MM.1S (cell line): ENCODE data around the gene KRTAP12-3.
"Not testable (repeated sequence)": the region's sequence is repeated elsewhere in the genome, so short reads cannot be mapped to it uniquely, and the experiment has no call there.

Experiments used
- DNase-seq: peaks from one replicate; pipeline ENCODE4 v3.0.0-alpha.2; 2015
- H2AFZ ChIP-seq: fragments of 300-600 bp; sonication (generic); 2 replicates; pipeline ENCODE4 v1.6.0; 2016; ENCODE audit warnings: antibody characterized with exemption, low read length
- H3F3A ChIP-seq: fragments of 300-600 bp; sonication (generic); 2 replicates; pipeline ENCODE4 v1.6.1; 2016; ENCODE audit warnings: mild to moderate bottlenecking, antibody characterized with exemption, low read length, moderate library complexity, mixed read lengths; ENCODE audit not compliant: insufficient read depth
- H3K27ac ChIP-seq: fragments of 300-600 bp; sonication (generic); 2 replicates; pipeline ENCODE4 v1.5.1; 2016; ENCODE audit warnings: mild to moderate bottlenecking, low read length
- H3K27me3 ChIP-seq: fragments of 300-600 bp; sonication (generic); replicated peaks from 2 replicates; pipeline ENCODE4 v1.6.0; 2016; ENCODE audit warnings: low read length; ENCODE audit not compliant: insufficient read depth
- H3K36me3 ChIP-seq: fragments of 300-600 bp; sonication (generic); replicated peaks from 2 replicates; pipeline ENCODE4 v1.6.1; 2016; ENCODE audit warnings: mild to moderate bottlenecking, low read length, mixed read lengths; ENCODE audit not compliant: insufficient read depth
- H3K4me1 ChIP-seq: fragments of 300-600 bp; sonication (generic); 2 replicates; pipeline ENCODE4 v1.6.1; 2016; ENCODE audit warnings: low read length, mixed read lengths
- H3K4me2 ChIP-seq: fragments of 300-600 bp; sonication (generic); 2 replicates; pipeline ENCODE4 v1.6.0; 2016; ENCODE audit warnings: low read depth, low read length
- H3K4me3 ChIP-seq: fragments of 300-600 bp; sonication (generic); 2 replicates; pipeline ENCODE4 v1.5.1; 2016; ENCODE audit warnings: low read length, mixed read lengths
- H3K79me2 ChIP-seq: fragments of 300-600 bp; sonication (generic); 2 replicates; pipeline ENCODE4 v1.6.1; 2016; ENCODE audit warnings: mixed run types, low read length, mixed read lengths
- H3K9ac ChIP-seq: fragments of 300-600 bp; sonication (generic); 2 replicates; pipeline ENCODE4 v1.6.1; 2016; ENCODE audit warnings: low read length, mixed read lengths
- H3K9me2 ChIP-seq: fragments of 300-600 bp; sonication (generic); replicated peaks from 2 replicates; pipeline ENCODE4 v1.6.1; 2016; ENCODE audit warnings: mild to moderate bottlenecking, low read length, mixed read lengths; ENCODE audit not compliant: insufficient read depth
- H3K9me3 ChIP-seq: fragments of 300-600 bp; sonication (generic); replicated peaks from 2 replicates; pipeline ENCODE4 v1.6.1; 2016; ENCODE audit warnings: mild to moderate bottlenecking, low read length, mixed read lengths; ENCODE audit not compliant: insufficient read depth
- H4K20me1 ChIP-seq: fragments of 300-600 bp; sonication (generic); 2 replicates; pipeline ENCODE4 v1.6.1; 2016; ENCODE audit warnings: mild to moderate bottlenecking, low read length, moderate library complexity, mixed read lengths; ENCODE audit not compliant: insufficient read depth
- CTCF ChIP-seq: fragments of 300-600 bp; sonication (generic); IDR thresholded peaks from 2 replicates; pipeline ENCODE4 v1.5.1; 2016; ENCODE audit warnings: antibody characterized with exemption, low read length, mixed read lengths
- EZH2 ChIP-seq: fragments of 300-600 bp; sonication (generic); optimal IDR thresholded peaks from 2 replicates; pipeline ENCODE3; 2017; ENCODE audit warnings: low read depth, mild to moderate bottlenecking, antibody characterized with exemption, low read length, mixed read lengths
- EZH2phosphoT487 ChIP-seq: fragments of 300-600 bp; sonication (generic); IDR thresholded peaks from 2 replicates; pipeline ENCODE4 v1.6.1; 2018; ENCODE audit warnings: antibody characterized with exemption, low read length

KRTAP12-3 gene

GRCh38 chr21:44657635-44658540, at the start of gene KRTAP12-3:
TSS of gene KRTAP12-3 (plus strand) at chr21:44657932. CDS start at chr21:44657980, 48 bp downstream.
- Histone ChIP-seq H3K9ac (no peak within 1 kb of the TSS), H3K4me3 (peak within 1 kb of the TSS; percentile 21; the same call in 1 of the 2 replicates), H4K20me1 (no peaks in the 10 kb centered on the region), H3K79me2 (no peaks in the 10 kb centered on the region), H3K27ac (no peak within 1 kb of the TSS), H3K4me2 (peak within 1 kb of the TSS; percentile 33), H3F3A (no peaks in the 10 kb centered on the region), H3K27me3 (peaks cover 78% of the 10 kb centered on the region), H2AFZ (peak within 1 kb of the TSS; percentile 12; the same call in 1 of the 2 replicates), H3K36me3 (no peaks in the 10 kb centered on the region), H3K9me3 (no peaks in the 10 kb centered on the region), H3K9me2 (no peaks in the 10 kb centered on the region), H3K4me1 (no peaks in the 10 kb centered on the region)
- DNase-seq: peak; percentile 58
- TF ChIP-seq CTCF (no peak), EZH2 (no peak), EZH2phosphoT487 (no peak)

GRCh38 chr21:44609193-44609592, 48.5 kb upstream of the KRTAP12-3 start:
- H2AFZ ChIP-seq: no peak overlapping the region
- H3K9ac ChIP-seq: no peak overlapping the region
- H3F3A ChIP-seq: no peaks in the 10 kb centered on the region
- no peaks in the 10 kb centered on the region for H3K79me2 ChIP-seq
- no peak overlapping the region for H3K4me3 ChIP-seq
- no peak for DNase-seq
- H3K9me3 ChIP-seq: no peaks in the 10 kb centered on the region
- peaks cover 85% of the 10 kb centered on the region for H3K27me3 ChIP-seq
- H3K4me2 ChIP-seq: no peak overlapping the region
- TF ChIP-seq CTCF (no peak), EZH2phosphoT487 (no peak), EZH2 (no peak)
- no peaks in the 10 kb centered on the region for H4K20me1 ChIP-seq
- no peaks in the 10 kb centered on the region for H3K4me1 ChIP-seq
- H3K9me2 ChIP-seq: no peaks in the 10 kb centered on the region
- H3K27ac ChIP-seq: no peak overlapping the region
- no peaks in the 10 kb centered on the region for H3K36me3 ChIP-seq

- not testable (repeated sequence) for H2AFZ ChIP-seq, H3K79me2 ChIP-seq, H3K4me1 ChIP-seq, H3K4me2 ChIP-seq, H3K9me3 ChIP-seq, H3K9ac ChIP-seq, H3K36me3 ChIP-seq, H3K9me2 ChIP-seq, H3F3A ChIP-seq, H4K20me1 ChIP-seq, H3K27ac ChIP-seq, DNase-seq, H3K4me3 ChIP-seq
- H3K27me3 ChIP-seq: peaks cover 85% of the 10 kb centered on the region
These were observed 47.4 kb upstream of the KRTAP12-3 start for GRCh38 chr21:44610157-44610843.

- H3K9ac ChIP-seq: no peak overlapping the region
- no peak overlapping the region for H3K4me2 ChIP-seq
- peaks cover 85% of the 10 kb centered on the region for H3K27me3 ChIP-seq
- no peak overlapping the region for H2AFZ ChIP-seq
- DNase-seq: no peak
- H3K36me3 ChIP-seq: no peaks in the 10 kb centered on the region
- no peaks in the 10 kb centered on the region for H3K79me2 ChIP-seq
- TF ChIP-seq CTCF (no peak), EZH2phosphoT487 (no peak), EZH2 (no peak)
- no peak overlapping the region for H3K4me3 ChIP-seq
- H3K4me1 ChIP-seq: no peaks in the 10 kb centered on the region
- H3K27ac ChIP-seq: no peak overlapping the region
- H4K20me1 ChIP-seq: no peaks in the 10 kb centered on the region
- H3K9me2 ChIP-seq: no peaks in the 10 kb centered on the region
- H3K9me3 ChIP-seq: no peaks in the 10 kb centered on the region
- H3F3A ChIP-seq: no peaks in the 10 kb centered on the region
These were observed 46.2 kb upstream of the KRTAP12-3 start for GRCh38 chr21:44611551-44611950.
